Muscle of back (tissue), 11 donors: ENCODE results near the gene NUAK2. TPM values are rescaled to one million over a fixed set of nuclear protein-coding genes. Genes with fewer than 3 reads are reported as not detected.
A peak's percentile ranks its signal among the peaks of the same experiment; 100 is the strongest.
"Not testable (repeated sequence)": the region's sequence is repeated elsewhere in the genome, so short reads cannot be mapped to it uniquely, and the experiment has no call there.

ENCODE experiments used
- DNase-seq, 3 donors: peaks; one replicate each; pipeline versions ENCODE4 v3.0.0 to v3.0.0-alpha.2; 2013
- polyA plus RNA-seq, 10 donors: library from polyadenylated mRNA; unstranded; fragments of 120-200 nt; gene quantifications; one replicate each; pipeline ENCODE4 v1.2.1, GENCODE V29; 2013; ENCODE audit not compliant: insufficient read length in 10 of 10

The NUAK2 gene
- polyA plus RNA-seq, 10 donors: 0.28 to 1.2 (median 0.65) TPM

DNA sequence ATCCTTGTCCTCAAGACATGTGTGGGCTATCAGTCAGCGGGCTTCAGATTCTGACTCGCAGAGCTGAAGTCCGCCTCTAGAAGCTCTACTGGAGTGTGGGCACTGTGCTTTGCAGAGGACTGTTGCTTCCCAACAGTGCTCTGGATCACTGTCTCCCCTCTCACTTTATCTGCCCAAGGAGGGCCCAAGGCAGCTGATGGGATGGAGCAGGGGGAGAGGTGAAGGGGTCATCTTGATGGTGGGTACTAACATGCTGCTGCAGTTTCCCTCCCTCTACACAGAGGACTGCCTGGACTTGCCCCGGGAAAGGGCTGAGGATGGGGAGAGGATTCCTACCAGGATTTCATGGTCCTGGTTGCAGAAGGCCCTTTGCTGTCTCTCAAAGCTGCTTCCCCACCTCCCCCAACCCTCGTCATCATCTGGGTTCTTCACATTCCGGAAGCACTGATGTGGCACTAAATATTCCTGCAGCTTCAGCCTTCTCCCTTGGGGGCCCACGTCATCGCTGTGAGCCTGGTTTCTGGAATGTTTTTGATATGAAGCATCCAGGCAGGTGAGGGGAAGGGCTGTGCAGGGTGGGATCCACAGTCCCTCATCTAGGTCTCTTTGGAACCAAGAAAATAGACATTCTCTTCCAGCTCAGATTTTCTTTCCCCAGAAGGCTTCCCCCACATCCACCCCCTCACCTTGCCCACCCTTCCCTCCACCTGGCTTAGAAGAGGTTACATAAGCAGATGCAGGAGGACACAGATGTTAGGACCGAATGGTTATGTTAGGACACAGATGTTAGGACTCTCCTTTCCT is 23.2 kb downstream of the NUAK2 start:
- DNase-seq: peak in 1 of 3 donors; percentile 97

- DNase-seq: not testable (repeated sequence)
These were observed 23.9 kb downstream of the NUAK2 start for GRCh38 chr1:205297546-205298177.

DNA sequence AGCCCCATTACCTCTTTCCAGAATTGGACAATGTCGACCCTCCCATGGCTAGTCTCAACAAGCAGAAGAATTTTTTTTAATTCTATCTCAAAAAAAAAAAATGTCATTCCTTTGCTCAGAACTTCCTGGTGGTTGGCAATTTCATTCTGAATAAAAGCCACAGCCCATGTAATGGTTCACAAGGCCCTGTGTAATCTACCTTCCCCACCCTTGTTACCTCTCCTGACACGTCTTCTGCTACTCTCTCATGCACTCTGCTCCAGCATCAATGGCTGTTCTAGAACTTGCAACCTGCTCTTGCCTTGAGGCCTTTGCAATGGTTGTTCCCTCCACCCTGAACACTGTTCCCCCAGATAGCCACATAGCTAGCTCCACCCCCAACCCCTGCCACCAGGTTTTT is 25.4 kb downstream of the NUAK2 start:
- DNase-seq: no peak

DNA sequence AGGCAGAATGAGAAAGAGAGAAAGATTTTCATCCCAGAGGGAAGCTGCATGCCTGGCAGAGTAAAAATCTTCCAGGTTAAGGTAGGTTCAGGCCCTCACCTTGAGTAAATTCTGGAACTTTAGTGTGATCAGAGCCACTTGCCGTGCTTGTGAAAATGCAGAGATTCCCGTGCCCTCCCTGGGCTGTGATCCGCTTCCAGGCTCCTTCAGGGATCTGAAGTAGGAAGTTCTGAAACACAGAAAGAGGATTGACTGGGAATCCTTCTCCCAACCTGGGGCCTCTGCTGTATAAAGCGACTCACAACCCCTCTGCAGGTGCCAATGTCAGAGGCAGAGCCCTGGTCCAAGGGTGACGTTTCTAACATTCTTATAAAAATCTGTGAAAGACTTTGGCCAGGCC is 26.6 kb downstream of the NUAK2 start:
- no peak for DNase-seq

DNA sequence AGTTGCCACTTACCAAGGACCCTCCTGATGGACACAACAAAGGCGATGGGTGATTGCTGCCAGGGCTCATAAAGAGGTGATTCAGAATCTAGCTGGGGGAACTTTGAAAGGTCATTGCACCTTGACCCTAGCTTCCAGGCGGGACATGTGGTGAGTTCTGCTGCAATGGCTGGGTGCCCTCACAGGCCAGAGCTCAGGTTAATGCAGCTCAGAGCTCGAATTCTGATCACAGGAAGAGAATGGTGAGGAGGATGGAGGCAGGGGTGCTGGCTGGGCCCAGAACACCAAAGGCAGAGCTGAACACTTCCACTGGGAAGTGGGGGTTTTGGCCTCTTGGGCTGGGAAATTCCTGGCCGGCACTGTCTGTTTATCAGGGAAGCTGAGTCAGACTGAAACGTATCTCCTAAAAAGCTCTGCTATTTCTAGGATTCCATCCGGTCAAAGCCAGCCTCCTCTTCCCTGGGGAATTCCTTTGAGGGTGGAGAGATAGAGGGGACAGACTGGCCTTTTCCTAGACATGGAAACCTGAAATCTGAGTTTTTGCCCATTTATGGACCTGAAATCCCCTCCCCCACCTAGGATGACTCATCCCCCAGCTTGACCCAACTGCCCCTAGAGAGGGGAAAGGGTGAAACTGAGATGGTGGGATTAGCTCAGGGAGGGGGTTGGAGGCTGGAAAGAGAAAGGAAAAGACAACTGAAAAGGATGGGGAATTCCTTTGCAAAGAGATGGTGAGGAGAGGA is 27.2 kb downstream of the NUAK2 start:
- DNase-seq: peak in 2 of 3 donors; percentile 59 to 92

DNA sequence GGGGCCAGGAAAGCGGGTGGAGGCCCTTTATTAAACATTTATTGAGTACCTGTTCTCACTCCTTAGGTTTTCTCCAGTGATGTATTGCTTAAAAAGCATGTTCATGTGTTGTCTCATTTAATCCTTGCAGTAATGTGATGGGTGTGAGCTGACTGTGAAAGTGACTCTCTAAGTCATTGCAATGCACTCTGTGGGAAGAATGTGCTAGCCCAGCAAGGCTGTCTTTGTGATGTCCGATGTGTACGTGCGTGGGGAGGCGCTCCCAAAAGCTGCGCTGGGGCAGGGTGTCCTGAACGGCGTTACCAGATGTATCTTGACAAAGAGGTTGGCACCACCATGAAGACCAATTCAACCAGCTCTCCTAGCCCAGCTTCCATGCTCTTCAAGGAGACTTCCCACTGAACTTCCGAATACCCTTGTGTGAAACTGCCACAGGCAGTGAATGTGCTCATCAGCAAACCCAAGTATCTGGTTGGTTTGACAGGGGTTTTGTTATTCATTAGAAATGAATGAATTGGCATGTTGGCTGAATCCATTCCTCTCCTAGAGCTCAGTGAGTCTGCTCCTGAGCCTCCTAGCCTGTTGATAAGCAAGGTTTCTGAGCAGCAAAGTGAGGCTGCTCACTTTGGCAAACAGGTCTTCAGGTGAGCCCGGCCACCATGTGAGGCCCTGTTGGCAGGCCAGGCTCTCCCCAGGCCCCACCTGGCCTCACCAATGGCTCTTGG is 28.0 kb downstream of the NUAK2 start:
- no peak for DNase-seq

GRCh38 chr1:205291596-205291995 is 29.9 kb downstream of the NUAK2 start:
- DNase-seq: no peak

DNA sequence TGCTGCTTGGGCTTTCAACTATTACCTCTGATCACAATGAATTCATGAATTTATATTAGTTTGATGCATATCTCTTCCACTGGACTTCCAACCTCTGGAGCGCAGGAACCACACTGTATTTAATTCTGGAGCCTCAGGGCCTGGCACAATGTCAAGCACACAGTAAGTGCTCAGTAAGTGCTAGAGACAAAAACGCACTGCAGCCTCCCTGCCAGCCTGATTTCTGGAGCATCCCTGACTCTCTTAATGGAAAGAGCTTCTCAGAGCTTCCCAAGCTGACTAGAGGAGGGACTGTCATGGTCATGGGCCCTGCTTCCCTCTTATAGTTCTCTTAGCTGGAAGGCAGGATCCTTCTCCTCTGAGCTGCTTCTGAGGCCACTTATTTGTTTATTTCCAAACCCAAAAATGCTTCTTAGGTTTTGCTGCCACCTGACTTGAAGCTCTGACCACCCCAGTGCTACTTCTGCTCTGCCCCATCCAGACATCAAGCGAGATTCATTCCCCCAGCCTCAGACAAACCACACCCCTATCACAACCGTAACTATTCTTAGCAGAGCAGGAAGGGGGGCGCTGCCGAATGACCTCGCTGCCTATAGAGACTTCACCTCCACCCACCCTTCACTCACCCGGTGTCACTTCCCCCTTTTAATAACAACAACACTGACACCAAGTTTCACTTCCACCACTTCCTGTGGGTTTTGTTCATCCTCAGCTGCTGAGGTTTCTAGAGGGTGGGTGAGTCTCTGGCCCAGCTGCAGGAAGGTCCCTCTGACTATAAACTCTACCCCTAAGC is 33.6 kb downstream of the NUAK2 start:
- DNase-seq: peak; percentile 27 to 55 (median 44)

DNA sequence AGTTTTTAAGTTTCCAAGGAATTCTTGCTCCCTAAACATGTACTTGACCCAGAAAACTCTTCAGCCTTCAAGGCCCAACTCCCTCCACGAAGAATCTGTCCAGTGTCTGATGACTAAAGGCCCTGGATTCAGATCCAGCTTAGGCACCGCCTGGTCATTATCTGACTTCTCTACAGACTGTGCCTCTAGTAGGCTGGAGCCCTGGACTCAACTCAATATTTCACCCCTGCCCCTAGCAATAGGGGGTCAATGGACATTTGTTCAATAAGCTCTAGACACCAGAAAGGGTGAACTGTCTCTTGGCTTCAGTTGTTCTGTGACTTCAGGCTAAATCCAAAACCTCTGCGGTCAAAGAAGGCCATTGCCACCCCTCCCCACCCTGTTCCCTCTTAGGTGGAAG is 34.5 kb downstream of the NUAK2 start:
- no peak for DNase-seq

DNA sequence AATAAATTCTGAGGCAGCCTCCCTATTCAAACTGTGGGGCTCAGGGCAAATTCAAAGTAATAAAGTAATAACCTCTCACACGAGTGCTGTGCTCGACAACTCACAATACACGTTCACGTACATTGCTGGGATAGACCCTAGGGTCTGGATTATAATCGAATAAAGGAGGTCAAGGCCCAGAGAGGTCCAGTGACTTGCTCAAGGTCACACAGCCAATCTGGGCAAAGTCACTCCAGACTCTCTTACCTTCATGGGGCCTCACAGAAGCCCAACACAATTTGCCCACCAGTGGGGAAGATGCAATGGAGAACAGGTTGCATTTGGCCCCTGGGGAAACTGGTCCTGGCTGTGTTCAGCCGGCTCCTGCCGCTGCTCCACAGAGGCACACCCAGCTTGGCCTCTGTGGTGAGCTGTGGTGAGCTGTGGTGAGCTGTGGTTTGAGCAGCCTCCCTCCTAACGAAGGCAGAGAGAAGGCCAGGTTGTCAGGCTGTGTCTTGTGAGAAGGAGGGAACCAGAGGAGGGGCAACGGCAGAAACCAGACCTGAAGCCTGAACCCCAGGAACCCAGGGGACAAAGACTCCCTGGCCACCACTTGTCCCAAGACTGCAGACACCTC is 35.1 kb downstream of the NUAK2 start:
- no peak for DNase-seq

DNA sequence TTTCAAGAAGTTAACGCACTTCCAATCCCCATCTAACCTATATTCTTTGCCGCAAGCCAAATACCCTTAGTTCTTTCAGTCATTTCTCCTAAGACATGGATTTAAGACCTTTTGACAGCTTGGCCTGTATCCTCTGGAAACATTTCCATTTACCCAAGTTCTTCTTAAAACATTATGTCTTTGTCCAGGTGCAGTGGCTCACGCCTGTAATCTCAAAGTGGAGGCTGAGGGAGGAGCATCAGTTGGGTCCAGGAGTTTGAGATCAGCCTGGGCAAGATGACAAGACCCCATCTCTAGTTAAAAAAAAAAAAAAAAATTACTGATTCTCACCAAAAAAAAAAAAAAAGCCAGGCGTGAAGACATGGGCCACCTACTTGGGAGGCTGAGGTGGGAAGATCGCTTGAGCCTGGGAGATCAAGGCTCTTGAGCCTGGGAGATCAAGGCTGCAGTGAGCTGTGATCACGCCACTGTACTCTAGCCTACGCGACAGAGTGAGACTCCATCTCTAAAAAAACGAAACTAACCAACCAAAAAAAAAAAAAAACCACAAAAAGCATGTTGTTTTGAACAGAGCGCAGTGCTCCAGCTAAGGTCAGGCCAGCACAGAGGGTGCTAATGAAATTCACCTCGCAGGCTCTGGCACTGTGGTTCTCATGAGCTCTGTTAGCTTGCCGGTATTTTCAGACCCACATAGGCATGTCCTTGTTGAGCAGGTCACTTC is 36.0 kb downstream of the NUAK2 start:
- DNase-seq: no peak

DNA sequence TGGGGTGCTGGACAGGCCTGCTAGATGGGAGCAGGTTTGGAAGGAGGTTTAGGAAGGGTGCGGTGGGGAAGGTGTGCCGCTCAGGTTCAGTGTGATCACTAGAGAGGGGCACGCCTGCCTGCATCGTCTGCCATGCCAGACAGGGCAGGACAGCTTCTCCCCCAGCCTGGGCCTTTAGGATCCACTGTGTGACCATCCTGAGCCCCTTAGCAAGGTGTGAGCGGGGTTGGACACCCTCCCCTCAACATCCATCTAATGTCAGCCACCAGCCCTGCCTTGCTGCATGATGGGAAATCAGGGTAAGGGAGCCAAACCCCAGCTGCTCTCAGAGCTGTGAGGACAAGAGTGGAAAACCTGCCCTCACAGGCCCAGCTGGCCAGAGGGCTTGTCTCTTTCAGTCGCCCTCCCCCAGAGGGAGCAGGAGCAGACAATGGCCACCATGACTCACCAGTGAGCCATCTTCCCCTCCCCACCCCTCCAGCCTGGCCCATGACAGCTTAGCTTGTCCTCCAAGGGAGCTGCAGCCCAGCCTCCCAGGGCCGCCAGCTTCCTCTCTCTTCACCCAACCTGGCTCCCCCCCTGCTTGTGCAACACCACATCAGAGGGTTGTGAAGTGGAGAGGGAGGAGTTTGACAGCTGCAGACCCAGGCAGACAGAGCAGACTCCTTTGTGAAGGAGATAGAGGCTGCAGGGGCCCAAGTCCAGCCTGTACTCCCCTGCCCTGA is 37.0 kb downstream of the NUAK2 start:
- DNase-seq: peak in 2 of 3 donors; percentile 72 to 95

- DNase-seq: no peak
These were observed 38.0 kb downstream of the NUAK2 start for GRCh38 chr1:205283270-205284147.

- not testable (repeated sequence) for DNase-seq
These were observed 40.7 kb downstream of the NUAK2 start for GRCh38 chr1:205280666-205281395.

DNA sequence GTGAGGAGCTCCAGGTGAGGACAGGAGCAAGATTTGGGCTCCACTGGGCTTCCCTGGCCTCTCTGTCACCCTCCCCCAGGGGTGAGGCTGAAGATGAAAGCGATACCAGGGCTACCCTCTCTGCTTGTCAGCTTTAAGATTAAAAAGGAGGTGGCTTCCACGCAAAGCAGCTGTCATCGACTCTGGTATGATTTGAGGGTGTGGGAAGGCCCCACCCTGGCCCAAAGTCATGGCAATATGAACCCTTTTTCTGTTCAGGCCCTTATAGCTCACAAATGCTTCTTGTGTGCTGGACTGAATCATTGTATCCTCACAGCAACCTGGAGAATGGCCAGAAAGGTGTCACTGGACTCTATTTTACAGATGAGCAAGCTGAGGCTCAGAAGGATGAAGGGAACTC is 41.6 kb downstream of the NUAK2 start:
- DNase-seq: no peak

GRCh38 chr1:205276689-205277065 is 44.9 kb downstream of the NUAK2 start:
- DNase-seq: no peak

- DNase-seq: no peak
These were observed 45.4 kb downstream of the NUAK2 start for GRCh38 chr1:205275916-205276688.
